Activated CD4-positive, alpha-beta T cell treated with anti-CD3 and anti-CD28 coated beads, Interleukin-2, amount 50 U/mL, for 16 hours (primary cell): Measurements from ENCODE around the gene ASXL2.

Experiments used
- DNase-seq: peaks from one replicate; pipeline ENCODE4 v3.0.0-alpha.2; 2020

The ASXL2 gene

GRCh38 chr2:25794544-25795276 lies 83.6 kb downstream of the ASXL2 start:
- DNase-seq, result peak; percentile 81

DNA sequence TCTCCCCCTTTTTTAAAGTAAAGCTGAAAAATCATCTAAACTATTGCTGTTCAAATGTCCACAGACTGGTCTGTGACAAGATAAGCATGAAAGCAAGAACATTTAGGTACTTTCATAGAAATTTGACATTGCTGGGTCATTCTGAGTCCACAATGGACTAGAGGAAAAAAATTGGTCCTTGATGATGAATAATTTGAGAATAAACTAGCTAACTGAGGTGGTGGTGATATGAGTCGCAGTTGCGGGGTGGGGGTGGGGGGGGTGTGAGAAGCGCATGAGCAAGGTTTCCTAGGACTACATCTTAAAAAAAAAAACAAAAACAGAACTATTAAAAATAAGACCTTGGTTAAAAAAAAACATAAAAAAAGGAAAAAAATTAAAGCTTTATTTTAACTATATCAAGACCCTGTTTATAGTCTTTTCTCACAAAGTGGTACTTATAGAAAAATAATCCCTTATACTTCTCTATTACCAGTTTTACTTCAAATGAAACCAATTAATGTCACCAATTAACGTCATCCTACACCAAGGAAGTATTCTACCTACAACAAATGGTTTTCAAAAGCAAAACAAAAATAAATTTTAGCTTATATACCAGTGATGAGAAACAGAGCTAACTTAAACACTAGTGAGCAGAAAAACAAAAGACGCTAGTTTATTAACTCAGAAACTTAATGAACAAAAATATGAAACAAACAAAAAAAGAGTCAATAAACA lies 88.1 kb downstream of the ASXL2 start:
- peak; percentile 55 for DNase-seq

DNA sequence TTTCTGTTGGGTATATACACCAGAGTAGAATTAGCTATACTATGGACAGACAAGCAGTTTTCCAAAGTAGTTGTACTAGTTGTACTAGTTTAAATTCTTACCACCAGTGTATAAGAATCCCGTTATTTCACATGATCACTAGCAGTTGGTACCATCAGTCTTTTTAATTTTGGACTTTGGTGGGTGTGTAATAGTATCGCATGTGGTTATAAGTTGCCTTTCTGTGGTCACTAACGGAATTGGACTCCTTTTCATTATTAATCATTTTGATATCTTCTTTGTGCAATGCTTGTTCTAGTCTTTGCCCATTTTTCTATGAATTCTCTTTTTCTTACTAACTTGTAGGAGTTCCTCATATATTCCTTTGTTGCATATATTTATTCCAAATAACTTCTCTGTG lies 89.8 kb downstream of the ASXL2 start:
- DNase-seq, result peak; percentile 66

GRCh38 chr2:25787020-25787419 lies 91.3 kb downstream of the ASXL2 start:
- no peak for DNase-seq

DNA sequence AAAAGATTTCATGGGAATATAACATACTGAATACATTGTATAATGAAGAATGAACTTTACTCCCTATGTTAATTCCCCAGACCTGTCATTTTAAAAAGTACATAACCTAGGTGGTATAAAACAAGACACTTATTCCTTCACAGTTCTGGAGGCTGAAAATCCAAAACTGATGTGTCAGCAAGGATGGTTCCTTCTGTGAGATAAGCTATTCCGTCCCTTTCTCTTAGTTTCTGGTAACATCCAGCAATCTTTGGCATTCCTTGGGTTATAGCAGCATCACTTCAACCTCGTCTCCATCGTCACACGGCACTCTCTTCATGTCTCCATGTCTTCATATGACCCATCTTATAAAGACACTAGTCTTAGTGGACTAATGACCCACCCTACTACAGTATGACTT lies 93.9 kb downstream of the ASXL2 start:
- no peak for DNase-seq

DNA sequence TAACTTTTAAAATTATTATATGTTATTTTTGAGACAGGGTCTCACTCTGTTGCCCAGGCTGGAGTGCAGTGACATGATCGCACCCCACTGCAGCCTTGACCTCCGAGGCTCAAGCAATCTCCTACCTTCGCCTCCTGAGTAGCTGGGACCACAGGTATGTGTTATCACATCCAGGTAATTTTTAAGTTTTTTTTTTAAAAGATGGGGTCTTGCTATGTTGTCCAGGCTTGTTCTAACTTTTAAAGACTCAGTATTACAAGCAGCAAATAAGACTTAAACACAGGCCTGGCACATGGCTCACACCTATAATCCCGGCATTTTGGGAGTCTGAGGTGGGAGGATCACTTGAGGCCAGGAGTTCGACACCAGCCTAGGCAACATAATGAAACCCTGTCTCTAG lies 101.2 kb downstream of the ASXL2 start:
- DNase-seq, result no peak

- DNase-seq, result no peak
Observed at GRCh38 chr2:25772078-25772477, 106.2 kb downstream of the ASXL2 start.

DNA sequence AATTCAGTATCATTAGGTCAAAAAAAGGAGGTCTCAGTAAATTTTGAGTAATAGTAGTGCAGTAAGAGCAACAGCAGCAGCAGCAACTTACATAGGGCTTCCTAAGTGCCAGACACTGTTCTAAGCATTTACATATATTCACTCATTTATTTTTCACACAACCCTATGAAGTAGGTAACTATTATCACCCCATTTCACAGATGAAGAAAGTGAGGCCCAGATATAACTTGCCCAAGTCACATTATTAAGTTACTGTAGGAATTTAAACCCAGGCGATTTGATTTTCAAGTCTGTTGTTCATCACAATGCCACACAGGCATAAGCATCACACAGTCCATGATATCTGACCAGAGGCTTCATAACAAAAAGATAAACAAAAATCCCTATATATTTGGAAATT lies 114.7 kb downstream of the ASXL2 start:
- no peak for DNase-seq

DNA sequence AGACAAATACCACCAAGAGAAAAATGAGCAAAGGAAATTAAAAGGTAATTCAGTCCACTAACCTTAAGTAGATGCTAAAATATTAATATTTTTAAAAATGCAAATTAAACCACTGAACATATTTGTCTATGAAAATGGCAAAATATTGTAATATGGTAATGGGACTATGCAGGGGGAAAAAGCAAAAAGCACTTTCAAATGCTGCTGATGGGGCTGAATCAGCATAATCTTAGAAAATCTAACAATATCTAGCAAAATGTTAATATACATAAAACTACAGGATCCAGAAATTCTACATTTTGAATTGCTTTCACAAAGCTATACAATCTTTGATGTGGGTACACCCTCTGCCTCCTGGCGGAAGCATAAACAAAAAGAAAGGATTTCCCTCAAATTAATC lies 118.0 kb downstream of the ASXL2 start:
- no peak for DNase-seq

GRCh38 chr2:25758348-25758747 lies 119.9 kb downstream of the ASXL2 start:
- DNase-seq, result no peak

DNA sequence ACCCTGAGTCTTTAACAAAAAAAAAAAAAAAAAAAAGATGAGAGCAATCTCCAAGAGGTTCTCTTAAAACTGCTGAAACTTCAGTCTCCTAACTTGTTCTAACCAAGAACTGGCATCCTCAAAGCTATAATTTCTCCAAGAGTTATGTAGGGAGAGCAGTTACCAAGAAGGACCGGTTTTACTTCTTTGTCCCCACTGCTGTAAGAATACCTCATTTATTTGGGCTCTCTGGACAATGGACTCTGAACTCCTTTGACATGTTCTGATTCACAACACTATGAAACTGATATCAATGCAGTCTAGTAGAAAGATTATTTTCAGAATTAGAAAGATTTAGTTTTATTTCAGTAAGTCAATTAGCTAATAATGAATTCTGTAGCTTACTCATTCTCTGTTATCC lies 120.4 kb downstream of the ASXL2 start:
- no peak for DNase-seq

- DNase-seq, result no peak
Observed at GRCh38 chr2:25756536-25756935, 121.8 kb downstream of the ASXL2 start.

GRCh38 chr2:25749676-25750075 lies 128.6 kb downstream of the ASXL2 start:
- DNase-seq, result no peak

GRCh38 chr2:25744055-25744454 lies 134.2 kb downstream of the ASXL2 start:
- DNase-seq, result no peak

- DNase-seq, result no peak
Observed at GRCh38 chr2:25743132-25743830, 135.0 kb downstream of the ASXL2 start.

- DNase-seq, result no peak
Observed at GRCh38 chr2:25742501-25742900, 135.8 kb downstream of the ASXL2 start.

DNA sequence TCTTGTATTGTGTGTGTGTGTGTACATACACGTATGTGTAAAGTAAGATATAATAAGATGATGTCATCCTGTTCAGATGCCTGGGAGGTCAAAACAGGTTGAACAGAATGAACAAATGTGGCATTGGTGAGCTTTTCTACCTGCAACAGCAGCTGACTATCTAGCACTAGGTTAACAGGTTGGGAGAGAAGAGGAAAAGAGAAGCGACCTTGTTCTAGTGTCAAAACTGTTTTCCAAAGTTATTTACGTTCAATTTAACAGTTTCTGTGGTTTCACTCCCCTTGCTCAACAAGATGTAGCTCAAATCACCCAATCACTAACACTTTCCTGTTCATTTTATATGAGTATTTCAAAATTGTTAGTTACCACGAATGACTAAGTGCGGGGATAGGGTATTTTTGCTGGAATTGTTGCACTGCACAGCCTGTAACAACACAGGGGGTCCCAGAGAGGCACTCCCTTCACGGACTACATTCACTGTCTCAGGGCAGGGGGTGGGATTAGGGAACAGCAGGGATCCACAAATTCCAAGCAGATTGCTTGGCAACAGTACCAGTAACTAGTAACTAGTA lies 137.4 kb downstream of the ASXL2 start:
- no peak for DNase-seq

GRCh38 chr2:25738383-25739343 lies 139.6 kb downstream of the ASXL2 start:
- no peak for DNase-seq

GRCh38 chr2:25736899-25737515 lies 141.3 kb downstream of the ASXL2 start:
- no peak for DNase-seq

DNA sequence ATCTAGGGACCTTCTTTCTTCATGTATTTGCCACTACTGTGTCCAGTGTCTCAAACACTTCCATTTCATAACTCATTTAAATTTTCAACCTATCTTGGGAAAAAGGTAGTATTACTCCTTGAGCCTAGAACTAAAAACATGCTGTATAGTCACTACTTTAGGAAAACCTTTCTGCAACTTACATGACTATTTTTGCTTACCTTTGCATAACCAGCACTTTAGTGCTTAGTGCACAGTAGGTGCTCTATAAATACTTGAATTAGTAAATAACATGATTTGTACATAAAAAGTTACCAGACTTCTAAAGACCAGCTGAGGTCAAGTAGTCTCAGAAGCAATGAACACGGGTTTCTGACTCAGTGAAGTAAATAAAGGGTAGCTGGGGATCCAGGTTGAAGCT lies 142.5 kb downstream of the ASXL2 start:
- no peak for DNase-seq

DNA sequence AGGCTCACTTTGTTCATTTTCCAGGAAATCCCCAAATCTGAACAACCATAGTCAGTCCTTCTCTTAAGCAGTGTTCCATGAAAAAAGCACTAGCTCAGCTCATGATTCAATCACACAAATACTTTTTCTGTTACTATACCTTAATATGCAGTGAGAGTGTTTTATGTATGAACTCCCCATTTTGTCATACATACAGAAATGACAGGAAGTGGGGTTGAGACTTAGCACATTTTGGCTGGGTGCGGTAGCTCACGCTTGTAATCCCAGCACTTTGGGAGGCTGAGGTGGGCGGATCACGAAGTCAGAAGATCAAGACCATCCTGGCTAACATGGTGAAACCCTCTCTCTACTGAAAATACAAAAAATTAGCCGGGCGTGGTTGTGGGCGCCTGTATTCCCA lies 149.7 kb downstream of the ASXL2 start:
- no peak for DNase-seq

GRCh38 chr2:25726522-25726921 lies 151.8 kb downstream of the ASXL2 start:
- no peak for DNase-seq
